ENCODE results near the gene HLA-A.
"Not testable (repeated sequence)": the region's sequence is repeated elsewhere in the genome, so short reads cannot be mapped to it uniquely, and the experiment has no call there.

The HLA-A gene

GRCh38 chr6:29924731-29925130 lies 17.6 kb upstream of the HLA-A start:
- no peak for DNase-seq (ENCODE audit: extremely low spot score)
- ChIA-PET CTCF (no interaction called here), POLR2A (no interaction called here)
- no peak for TF ChIP-seq FOXK2 (IDR thresholded peaks at IDR 0.05)
- TF ChIP-seq ZNF384 (IDR thresholded peaks at IDR 0.05), result no peak

GRCh38 chr6:29925321-29925720 lies 17.0 kb upstream of the HLA-A start:
- ChIA-PET POLR2A (no interaction called here), CTCF (no interaction called here)
- no peak for DNase-seq (ENCODE audit: extremely low spot score)
- TF ChIP-seq FOXK2 (IDR thresholded peaks at IDR 0.05) (no peak), TARDBP (IDR thresholded peaks at IDR 0.05) (no peak), LEF1 (IDR thresholded peaks at IDR 0.05; ENCODE audit: borderline replicate concordance) (no peak), SUZ12 (IDR thresholded peaks at IDR 0.05) (no peak), ZNF384 (IDR thresholded peaks at IDR 0.05) (no peak), CTBP1 (IDR thresholded peaks at IDR 0.05; ENCODE audit: borderline replicate concordance) (no peak), ARNT (IDR thresholded peaks at IDR 0.05) (no peak), L3MBTL2 (conservative IDR thresholded peaks at IDR 0.05) (no peak)

GRCh38 chr6:29925727-29926412 lies 16.5 kb upstream of the HLA-A start:
- ChIA-PET CTCF (no interaction called here), POLR2A (no interaction called here)
- TF ChIP-seq ZNF384 (IDR thresholded peaks at IDR 0.05), result no peak
- no peak for TF ChIP-seq TARDBP (IDR thresholded peaks at IDR 0.05)
- TF ChIP-seq BHLHE40 (IDR thresholded peaks at IDR 0.05; ENCODE audit: borderline replicate concordance), result no peak
- TF ChIP-seq LEF1 (IDR thresholded peaks at IDR 0.05; ENCODE audit: borderline replicate concordance), result no peak
- TF ChIP-seq L3MBTL2 (conservative IDR thresholded peaks at IDR 0.05), result no peak
- no peak for TF ChIP-seq CTBP1 (IDR thresholded peaks at IDR 0.05; ENCODE audit: borderline replicate concordance)
- TF ChIP-seq HDGF (IDR thresholded peaks at IDR 0.05; ENCODE audit: borderline replicate concordance), result no peak
- TF ChIP-seq SUZ12 (IDR thresholded peaks at IDR 0.05), result no peak
- TF ChIP-seq SP1 (IDR thresholded peaks at IDR 0.05), result no peak
- no peak for TF ChIP-seq ELF4 (IDR thresholded peaks at IDR 0.05)
- TF ChIP-seq ARNT (IDR thresholded peaks at IDR 0.05), result no peak
- no peak for TF ChIP-seq FOXM1 (IDR thresholded peaks at IDR 0.05; ENCODE audit: borderline replicate concordance)
- TF ChIP-seq PKNOX1 (IDR thresholded peaks at IDR 0.05), result no peak
- no peak for TF ChIP-seq NFRKB (IDR thresholded peaks at IDR 0.05)
- TF ChIP-seq FOXK2 (IDR thresholded peaks at IDR 0.05), result no peak
- no peak for TF ChIP-seq FOXA1 (IDR thresholded peaks at IDR 0.05)
- no peak for DNase-seq (ENCODE audit: extremely low spot score)

GRCh38 chr6:29926413-29927274 lies 15.7 kb upstream of the HLA-A start:
- TF ChIP-seq HDGF (IDR thresholded peaks at IDR 0.05; ENCODE audit: borderline replicate concordance), result no peak
- no peak for TF ChIP-seq L3MBTL2 (conservative IDR thresholded peaks at IDR 0.05)
- DNase-seq (ENCODE audit: extremely low spot score), result no peak
- POLR2A ChIA-PET, result no interaction called here
- CTCF ChIA-PET, result no interaction called here

- DNase-seq (ENCODE audit: extremely low spot score), result no peak
- TF ChIP-seq FOXM1 (IDR thresholded peaks at IDR 0.05; ENCODE audit: borderline replicate concordance), result no peak
- TF ChIP-seq ELF4 (IDR thresholded peaks at IDR 0.05), result no peak
- TF ChIP-seq NFRKB (IDR thresholded peaks at IDR 0.05), result no peak
- no peak for TF ChIP-seq CTBP1 (IDR thresholded peaks at IDR 0.05; ENCODE audit: borderline replicate concordance)
- TF ChIP-seq LEF1 (IDR thresholded peaks at IDR 0.05; ENCODE audit: borderline replicate concordance), result no peak
- TF ChIP-seq ARNT (IDR thresholded peaks at IDR 0.05), result no peak
- no peak for TF ChIP-seq SP1 (IDR thresholded peaks at IDR 0.05)
- no peak for TF ChIP-seq ZNF384 (IDR thresholded peaks at IDR 0.05)
- no peak for TF ChIP-seq FOXA1 (IDR thresholded peaks at IDR 0.05)
- TF ChIP-seq SUZ12 (IDR thresholded peaks at IDR 0.05), result no peak
- TF ChIP-seq PKNOX1 (IDR thresholded peaks at IDR 0.05), result no peak
- TF ChIP-seq TARDBP (IDR thresholded peaks at IDR 0.05), result no peak
- TF ChIP-seq L3MBTL2 (conservative IDR thresholded peaks at IDR 0.05), result no peak
- TF ChIP-seq HDGF (IDR thresholded peaks at IDR 0.05; ENCODE audit: borderline replicate concordance), result no peak
- CTCF ChIA-PET, result no interaction called here
- POLR2A ChIA-PET, result no interaction called here
Observed at GRCh38 chr6:29927275-29927569, 15.1 kb upstream of the HLA-A start.

GRCh38 chr6:29927841-29928388 lies 14.4 kb upstream of the HLA-A start:
- no peak for TF ChIP-seq BHLHE40 (IDR thresholded peaks at IDR 0.05; ENCODE audit: borderline replicate concordance)
- no peak for TF ChIP-seq PKNOX1 (IDR thresholded peaks at IDR 0.05)
- TF ChIP-seq L3MBTL2 (conservative IDR thresholded peaks at IDR 0.05), result no peak
- CTCF ChIA-PET, result no interaction called here
- no peak for DNase-seq (ENCODE audit: extremely low spot score)
- POLR2A ChIA-PET, result no interaction called here

- DNase-seq (ENCODE audit: extremely low spot score); CTCF ChIA-PET; POLR2A ChIA-PET: not testable (repeated sequence)
Observed at GRCh38 chr6:29930047-29930446, 12.3 kb upstream of the HLA-A start.
